RWPE1 (cell line): ENCODE measurements around the gene TENM4.

Experiments used
- CTCF ChIA-PET: fragments of 350-600 bp; sonication (Branson Sonifier 250); formaldehyde crosslinking; extraction: SDS; loops from one replicate; lab custom pipeline; 2021; lab: Yijun Ruan, JAX
- POLR2A ChIA-PET: fragments of 400-600 bp; formaldehyde crosslinking; extraction: SDS; loops from one replicate; lab custom pipeline; 2020; ENCODE audit warnings: antibody characterized with exemption; ENCODE audit not compliant: low non-redundant PET; lab: Yijun Ruan, JAX
- DNase-seq: peaks from one replicate; pipeline ENCODE4 v3.0.0; 2012; ENCODE audit warnings: low spot score
- H3K27ac ChIP-seq: fragments of 450-650 bp; 2 replicates; pipeline ENCODE4 v1.5.1; 2017
- CTCF ChIP-seq: fragments of 450-650 bp; conservative IDR thresholded peaks from 2 replicates; pipeline ENCODE4 v1.5.1; 2017; ENCODE audit warnings: low read depth, mild to moderate bottlenecking

Gene TENM4

GRCh38 chr11:78647266-78647915 is 793.4 kb downstream of the TENM4 start:
- no peak for DNase-seq
- no peak for TF ChIP-seq CTCF
- ChIA-PET CTCF (interaction anchor here (0.7 to 4.6 kb wide), 7 partner anchors 14 to 314 kb away, joined by 3 to 48 read pairs (median 4); no protein-coding TSS in a partner anchor), POLR2A (interaction anchor here (1.9 kb wide), 1 partner anchor 68 kb away, joined by 8 read pairs; no protein-coding TSS in a partner anchor)
- no peak overlapping the region for H3K27ac ChIP-seq

- no peak overlapping the region for H3K27ac ChIP-seq
- DNase-seq: peak; percentile 82
- POLR2A ChIA-PET: interaction anchor here (1.9 kb wide), 1 partner anchor 69 kb away, joined by 8 read pairs; no protein-coding TSS in a partner anchor
- peak; percentile 81 for TF ChIP-seq CTCF
- CTCF ChIA-PET: interaction anchor here (0.6 to 4.6 kb wide), 16 partner anchors 9 to 1511 kb away, joined by 3 to 48 read pairs (median 4); no protein-coding TSS in a partner anchor
These were observed 794.2 kb downstream of the TENM4 start for GRCh38 chr11:78646564-78647185.

- no peak overlapping the region; the same call in 1 of the 2 replicates for H3K27ac ChIP-seq
- peak; percentile 91 for TF ChIP-seq CTCF
- ChIA-PET POLR2A (interaction anchor here (1.9 kb wide), 1 partner anchor 70 kb away, joined by 8 read pairs; no protein-coding TSS in a partner anchor), CTCF (interaction anchor here (0.5 to 4.6 kb wide), 27 partner anchors 9 to 1512 kb away, joined by 3 to 48 read pairs (median 3); no protein-coding TSS in a partner anchor)
- DNase-seq: peak; percentile 71
These were observed 795.3 kb downstream of the TENM4 start for GRCh38 chr11:78645226-78646202.

- CTCF ChIA-PET: no interaction called here
- POLR2A ChIA-PET: no interaction called here
- no peak for TF ChIP-seq CTCF
- no peak for DNase-seq
- no peak overlapping the region for H3K27ac ChIP-seq
These were observed 797.2 kb downstream of the TENM4 start for GRCh38 chr11:78643676-78644056.

- no peak for DNase-seq
- no peak for TF ChIP-seq CTCF
- no peak overlapping the region for H3K27ac ChIP-seq
- ChIA-PET POLR2A (no interaction called here), CTCF (interaction anchor here (0.7 kb wide), 1 partner anchor 414 kb away, joined by 3 read pairs; no protein-coding TSS in a partner anchor)
These were observed 797.7 kb downstream of the TENM4 start for GRCh38 chr11:78642979-78643675.
